GM18526 (cell line): ENCODE data around the gene BBS4.

Experiments used
- POLR2A ChIP-seq: IDR thresholded peaks from 3 replicates; pipeline ENCODE4 v1.6.1; 2011; ENCODE audit not compliant: insufficient read length; ENCODE audit errors: extremely low read depth

Gene BBS4

DNA sequence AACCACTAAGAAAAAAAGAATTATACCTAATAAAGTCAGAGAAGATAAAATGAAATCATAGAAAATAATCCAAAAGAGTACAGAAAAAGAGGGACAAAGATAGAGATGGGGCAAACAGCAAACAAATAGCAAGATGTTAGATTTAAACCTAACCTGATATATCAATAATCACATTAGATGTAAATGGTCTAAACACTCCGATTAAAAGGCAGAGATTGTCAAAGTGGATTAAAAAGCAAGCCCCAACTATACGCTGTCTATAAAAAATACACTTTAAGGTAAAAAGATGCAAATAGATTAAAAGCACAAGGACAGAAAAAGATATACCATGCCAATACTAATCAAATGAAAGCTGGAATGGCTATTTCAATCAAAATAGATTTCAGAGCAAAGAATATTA lies 80.8 kb downstream of the BBS4 start:
- no peak for TF ChIP-seq POLR2A

GRCh38 chr15:72770673-72771328 lies 84.8 kb downstream of the BBS4 start:
- no peak for TF ChIP-seq POLR2A

GRCh38 chr15:72771329-72771725 lies 85.3 kb downstream of the BBS4 start:
- TF ChIP-seq POLR2A = no peak

- TF ChIP-seq POLR2A = no peak
Measured at GRCh38 chr15:72774696-72775383, 88.8 kb downstream of the BBS4 start.

- no peak for TF ChIP-seq POLR2A
Measured at GRCh38 chr15:72778796-72779195, 92.8 kb downstream of the BBS4 start.

DNA sequence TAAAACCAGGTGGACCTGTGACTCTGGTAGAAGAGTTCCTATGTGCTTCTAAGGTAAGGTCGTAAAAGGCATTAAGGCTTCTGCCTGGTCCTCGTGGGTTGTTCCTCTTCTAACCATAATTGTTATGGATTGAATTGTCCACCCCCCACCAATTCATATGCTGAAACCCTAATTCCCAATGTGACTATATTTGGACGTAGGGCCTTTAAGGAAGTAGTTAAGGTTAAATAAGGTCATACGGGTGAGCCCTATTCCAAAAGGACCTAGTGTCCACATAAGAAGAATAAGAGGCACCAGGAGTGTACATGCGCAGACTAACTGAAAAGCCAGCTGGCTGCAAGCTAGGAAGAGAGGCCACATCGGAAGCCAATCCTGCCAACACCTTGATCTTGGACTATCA lies 95.6 kb downstream of the BBS4 start:
- TF ChIP-seq POLR2A = no peak

- no peak for TF ChIP-seq POLR2A
Measured at GRCh38 chr15:72782274-72783003, 96.4 kb downstream of the BBS4 start.

- no peak for TF ChIP-seq POLR2A
Measured at GRCh38 chr15:72783004-72783639, 97.1 kb downstream of the BBS4 start.

DNA sequence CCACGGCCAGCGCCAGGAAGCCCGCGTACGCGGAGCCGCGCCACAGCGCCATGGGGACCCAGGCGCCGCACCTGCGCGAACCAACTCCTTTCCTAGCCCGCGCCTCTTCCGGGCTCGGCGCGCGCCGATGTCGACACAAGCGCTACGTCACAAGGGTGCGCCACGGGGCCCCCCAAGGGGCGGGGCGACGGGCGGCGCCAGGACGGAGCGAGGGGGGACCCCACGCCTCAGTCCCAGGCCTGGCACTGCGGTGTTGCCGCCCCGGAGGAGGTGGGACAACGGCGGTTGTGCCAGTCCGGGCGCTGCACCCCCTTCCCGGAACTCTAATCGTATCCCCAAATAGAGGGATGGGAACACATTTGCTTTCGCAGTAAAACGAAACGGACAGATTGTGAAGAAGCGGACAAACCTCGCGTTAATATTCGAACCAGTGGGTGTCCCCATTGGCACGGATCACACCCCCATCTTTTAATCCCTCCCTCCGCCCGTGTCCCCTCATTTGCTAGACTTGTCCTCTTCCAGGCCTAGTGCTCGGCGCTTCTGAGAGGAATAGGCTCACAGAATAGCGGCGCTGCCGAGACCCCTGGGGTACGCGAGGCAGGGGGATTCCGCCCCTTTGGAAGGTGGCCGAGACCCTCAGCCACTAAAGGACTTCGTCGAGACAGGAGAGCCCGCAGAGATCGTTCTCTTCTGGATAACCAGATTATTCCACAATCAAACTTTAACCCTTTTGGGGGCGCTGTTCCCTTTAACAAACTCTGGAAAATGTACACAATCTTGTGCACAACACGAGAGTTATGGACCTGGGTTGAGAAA lies 97.8 kb downstream of the BBS4 start, which contains the start of gene ADPGK:
TSS of gene ADPGK (minus strand) at position 119 of the 816 bp plus-strand sequence. CDS start at position 52, 67 bp downstream.
- TF ChIP-seq POLR2A = peak; percentile 94

- no peak for TF ChIP-seq POLR2A
Measured at GRCh38 chr15:72784456-72784876, 98.5 kb downstream of the BBS4 start.

- no peak for TF ChIP-seq POLR2A
Measured at GRCh38 chr15:72785432-72785831, 99.4 kb downstream of the BBS4 start.

DNA sequence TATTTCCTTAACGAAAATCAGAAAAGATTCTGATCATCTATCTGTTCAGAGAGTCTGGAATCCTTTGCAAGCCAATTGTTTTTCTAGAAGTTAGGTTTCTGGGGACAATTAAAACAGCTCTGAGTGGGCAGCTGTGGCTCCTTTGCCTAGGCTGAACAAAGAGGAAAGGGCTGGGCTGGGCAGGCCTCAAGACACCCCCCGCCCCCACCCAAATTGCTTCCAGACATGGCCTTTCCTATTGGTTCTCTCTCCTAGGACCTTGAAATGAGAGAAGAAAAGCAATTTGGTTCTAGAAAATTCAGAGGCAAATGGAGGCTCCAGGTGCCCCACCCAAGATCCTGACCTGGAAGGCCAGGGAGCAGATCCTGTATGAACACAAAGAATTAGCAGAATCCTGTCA lies 99.8 kb downstream of the BBS4 start:
- no peak for TF ChIP-seq POLR2A

DNA sequence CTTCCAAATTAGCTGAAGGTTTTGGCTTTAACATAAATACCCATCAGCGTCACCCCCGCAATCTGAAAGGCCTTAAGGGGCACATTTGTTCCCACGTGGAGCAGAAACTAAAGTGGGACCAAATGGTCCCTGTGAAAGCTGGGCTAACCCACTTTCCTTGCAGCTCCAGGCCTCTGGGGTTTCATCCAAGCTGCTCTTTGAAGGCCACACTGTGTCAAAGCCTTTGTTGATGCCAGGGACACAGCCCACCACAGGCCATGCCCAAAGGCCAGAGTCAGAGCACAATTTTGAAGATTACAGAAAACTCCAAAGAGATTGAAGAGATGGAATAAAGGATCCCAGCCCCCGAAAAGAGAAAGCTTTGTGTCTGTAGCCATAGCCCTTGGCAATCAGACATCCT lies 100.2 kb downstream of the BBS4 start:
- no peak for TF ChIP-seq POLR2A

DNA sequence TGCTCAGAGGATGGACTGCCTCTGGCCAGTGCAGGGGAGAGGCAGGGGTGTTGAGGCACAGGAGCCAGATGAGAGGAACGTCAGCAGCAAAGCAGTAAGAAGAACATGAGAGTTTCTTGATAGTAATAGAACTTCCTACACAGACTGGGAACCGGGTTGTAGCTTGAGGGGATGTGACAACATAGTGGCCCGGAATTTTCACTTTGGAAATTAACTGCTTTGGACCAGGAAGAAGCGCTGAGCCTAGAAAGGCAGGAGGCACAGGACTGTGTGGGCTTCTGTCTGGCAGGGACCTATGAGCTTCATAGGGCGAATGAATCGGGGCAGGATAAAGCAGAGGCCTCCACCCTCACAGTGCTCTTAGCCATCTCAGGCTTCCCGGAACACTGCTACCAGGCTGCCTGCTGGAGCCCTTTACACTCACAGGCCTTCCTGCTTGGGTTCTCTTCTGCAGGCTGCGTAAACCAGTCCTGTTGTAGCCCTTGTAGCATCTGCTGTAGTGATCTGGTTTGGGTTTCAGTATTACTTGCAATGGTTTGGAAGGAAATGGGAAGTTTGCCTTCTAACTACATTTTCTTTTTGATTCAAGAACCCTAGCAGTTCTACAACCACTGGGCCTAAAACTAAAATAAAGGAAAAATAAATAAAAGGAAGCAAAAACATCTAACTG lies 100.8 kb downstream of the BBS4 start:
- no peak for TF ChIP-seq POLR2A
